Peyer's patch (tissue), 4 donors: ENCODE measurements around the gene TM4SF20. TPM values are rescaled to one million over a fixed set of nuclear protein-coding genes. Genes with fewer than 3 reads are reported as not detected.

Experiments
- DNase-seq, 3 donors: peaks; one replicate each; pipeline ENCODE4 v3.0.0-alpha.2; 2017 to 2019
- H3K27ac ChIP-seq, 4 donors: fragments of 200-600 bp; sonication (generic); one replicate each; pipeline ENCODE4 v1.5.1; 2016 to 2019
- H3K27me3 ChIP-seq, 2 donors: fragments of 200-600 bp; sonication (generic); one replicate each; pipeline ENCODE4 v1.5.1; 2019
- H3K36me3 ChIP-seq, 3 donors: fragments of 200-600 bp; sonication (generic); one replicate each; pipeline ENCODE4 v1.5.1; 2016 to 2019
- H3K4me1 ChIP-seq, 4 donors: fragments of 200-600 bp; sonication (generic); one replicate each; pipeline ENCODE4 v1.5.1; 2016 to 2019
- H3K4me3 ChIP-seq, 4 donors: fragments of 200-600 bp; sonication (generic); 1 replicate in 3 of 4; 2 replicates in 1 of 4; pipeline ENCODE4 v1.5.1; 2016 to 2019; ENCODE audit warnings: mild to moderate bottlenecking in 1 of 4
- H3K9me3 ChIP-seq, 4 donors: fragments of 200-600 bp; sonication (generic); one replicate each; pipeline ENCODE4 v1.5.1; 2016 to 2019; ENCODE audit warnings: mild to moderate bottlenecking in 1 of 4
- CTCF ChIP-seq, 6 experiments: fragments of 450-650 bp in 4 of 6; fragments of 200-600 bp in 2 of 6; sonication (generic) in 1 of 6; IDR thresholded peaks; one replicate each; pipeline ENCODE4 v1.5.1; 2017 to 2019; ENCODE audit warnings: antibody characterized with exemption in 6 of 6, mild to moderate bottlenecking in 3 of 6, moderate library complexity in 1 of 6
- POLR2A ChIP-seq, 2 donors: fragments of 450-650 bp; IDR thresholded peaks; one replicate each; pipeline ENCODE4 v1.5.1; 2017; ENCODE audit warnings: antibody characterized with exemption in 2 of 2, mild to moderate bottlenecking in 2 of 2, moderate library complexity in 2 of 2
- total RNA-seq, 4 donors: library from RNA; depleted of rRNA; stranded (reverse); fragments of >200 nt; gene quantifications; one replicate each; pipeline ENCODE4 v1.1.0, GENCODE V29; 2016

TM4SF20 gene
- 100 to 1,000 TPM in 3 of 4 donors, 1 to 10 TPM in 1; 4.1 to 489 (median 221) TPM for total RNA-seq

GRCh38 chr2:227379095-227379494 lies at the start of gene TM4SF20:
TM4SF20 (minus strand) TSS chr2:227379306; CDS start chr2:227379268, 38 bp downstream.
- peak in 1 of 3 donors; percentile 70 for DNase-seq
- H3K27me3 ChIP-seq: no peaks in the 10 kb centered on the region
- no peak for TF ChIP-seq CTCF (IDR thresholded peaks at IDR 0.05)
- TF ChIP-seq POLR2A (IDR thresholded peaks at IDR 0.05): peak; percentile 69 to 80
- peak within 1 kb of the TSS in 3 of 4 donors; percentile 0 to 54 (median 47) for H3K4me3 ChIP-seq
- peaks cover 0 to 15% (median 0%) of the 10 kb centered on the region in 4 donors for H3K4me1 ChIP-seq
- H3K27ac ChIP-seq: peak within 1 kb of the TSS in 2 of 4 donors; percentile 20 to 64
- no peaks in the 10 kb centered on the region for H3K9me3 ChIP-seq
- H3K36me3 ChIP-seq: no peaks in the 10 kb centered on the region

- no peaks in the 10 kb centered on the region for H3K27me3 ChIP-seq
- H3K4me1 ChIP-seq: no peaks in the 10 kb centered on the region
- H3K9me3 ChIP-seq: peaks cover 0 to 10% (median 0%) of the 10 kb centered on the region in 4 donors
- H3K36me3 ChIP-seq: no peaks in the 10 kb centered on the region
- no peak overlapping the region for H3K4me3 ChIP-seq
- no peak for DNase-seq
- TF ChIP-seq CTCF (IDR thresholded peaks at IDR 0.05): no peak
- TF ChIP-seq POLR2A (IDR thresholded peaks at IDR 0.05): no peak
- H3K27ac ChIP-seq: no peak overlapping the region
Observed at GRCh38 chr2:227428731-227429285, 49.7 kb upstream of the TM4SF20 start.

- Histone ChIP-seq H3K27me3 (no peaks in the 10 kb centered on the region), H3K9me3 (no peaks in the 10 kb centered on the region), H3K27ac (no peak overlapping the region), H3K36me3 (no peaks in the 10 kb centered on the region), H3K4me1 (no peaks in the 10 kb centered on the region), H3K4me3 (no peak overlapping the region)
- no peak for DNase-seq
- TF ChIP-seq CTCF (IDR thresholded peaks at IDR 0.05) (no peak), POLR2A (IDR thresholded peaks at IDR 0.05) (no peak)
Observed at GRCh38 chr2:227423656-227424499, 44.8 kb upstream of the TM4SF20 start.

- Histone ChIP-seq H3K27me3 (no peaks in the 10 kb centered on the region), H3K27ac (no peak overlapping the region), H3K4me3 (no peak overlapping the region), H3K4me1 (peaks cover 0 to 3% (median 0%) of the 10 kb centered on the region in 4 donors), H3K36me3 (no peaks in the 10 kb centered on the region), H3K9me3 (no peaks in the 10 kb centered on the region)
- TF ChIP-seq POLR2A (IDR thresholded peaks at IDR 0.05) (no peak), CTCF (IDR thresholded peaks at IDR 0.05) (no peak)
- no peak for DNase-seq
Observed at GRCh38 chr2:227420087-227421052, 41.3 kb upstream of the TM4SF20 start.

- Histone ChIP-seq H3K27me3 (no peaks in the 10 kb centered on the region), H3K27ac (peak overlapping the region in 1 of 4 donors; percentile 22), H3K4me1 (peaks cover 0 to 3% (median 0%) of the 10 kb centered on the region in 4 donors), H3K36me3 (no peaks in the 10 kb centered on the region), H3K4me3 (no peak overlapping the region), H3K9me3 (no peaks in the 10 kb centered on the region)
- DNase-seq: no peak
- TF ChIP-seq CTCF (IDR thresholded peaks at IDR 0.05) (no peak), POLR2A (IDR thresholded peaks at IDR 0.05) (no peak)
Observed at GRCh38 chr2:227416701-227417100, 37.6 kb upstream of the TM4SF20 start.
